Lung (tissue), 12 donors: ENCODE measurements around the gene SPTB. TPM values are rescaled to one million over a fixed set of nuclear protein-coding genes. Genes with fewer than 3 reads are reported as not detected.

ENCODE experiments used
- ATAC-seq: fragments of 200-7000 bp; cut with Tn5 transposase; one replicate; pipeline ENCODE4 v1.9.1; 2020; ENCODE audit warnings: moderate number of reproducible peaks; ENCODE audit not compliant: insufficient read depth, low FRiP score
- DNase-seq, 3 donors: peaks; one replicate each; pipeline ENCODE4 v3.0.0-alpha.2; 2013 to 2017
- H3K27ac ChIP-seq, 2 donors: one replicate each; pipeline ENCODE4 v1.5.1; 2013; ENCODE audit warnings: mild to moderate bottlenecking in 2 of 2, moderate library complexity in 2 of 2, control low read depth in 1 of 2, inconsistent platforms in 1 of 2, low read depth in 1 of 2, low read length in 1 of 2
- H3K27me3 ChIP-seq, 3 donors: one replicate each; pipeline ENCODE4 v1.5.1; 2013; ENCODE audit warnings: low read length in 2 of 3; ENCODE audit not compliant: control insufficient read depth in 3 of 3, insufficient read depth in 3 of 3
- H3K36me3 ChIP-seq, 4 donors: one replicate each; pipeline ENCODE4 v1.5.1; 2013; ENCODE audit warnings: low read length in 4 of 4, mild to moderate bottlenecking in 1 of 4, moderate library complexity in 1 of 4; ENCODE audit not compliant: control insufficient read depth in 4 of 4, insufficient read depth in 4 of 4
- H3K4me1 ChIP-seq, 5 donors: one replicate each; pipeline ENCODE4 v1.5.1; 2013; ENCODE audit warnings: low read length in 5 of 5, mild to moderate bottlenecking in 2 of 5, moderate library complexity in 1 of 5; ENCODE audit not compliant: control insufficient read depth in 5 of 5, insufficient read depth in 5 of 5
- H3K4me3 ChIP-seq: one replicate; pipeline ENCODE4 v1.5.1; 2013; ENCODE audit warnings: mild to moderate bottlenecking, control low read depth, moderate library complexity
- H3K9ac ChIP-seq, 2 donors: one replicate each; pipeline ENCODE4 v1.5.1; 2013; ENCODE audit warnings: low read length in 2 of 2, control low read depth in 1 of 2; ENCODE audit not compliant: insufficient read depth in 1 of 2
- H3K9me3 ChIP-seq, 4 donors: one replicate each; pipeline ENCODE4 v1.5.1; 2013; ENCODE audit warnings: low read length in 3 of 4, mild to moderate bottlenecking in 1 of 4, moderate library complexity in 1 of 4; ENCODE audit not compliant: control insufficient read depth in 4 of 4, insufficient read depth in 3 of 4
- WGBS, 2 donors: extraction: QIAGEN DNeasy Blood & Tissue Kit; methylation state at CpG; one replicate each; pipeline ENCODE4 v1.1.7; 2013; 5-methylcytosine and 5-hydroxymethylcytosine counted together
- polyA plus RNA-seq, 2 donors: library from polyadenylated mRNA; stranded (reverse); fragments of 200-250 nt; gene quantifications; one replicate each; pipeline ENCODE4 v1.2.1, GENCODE V29; 2013
- total RNA-seq, 2 donors: library from RNA; depleted of rRNA in 1 of 2; stranded (reverse); fragments of >200 nt in 1 of 2; gene quantifications; one replicate each; pipeline ENCODE4 v1.2.1, GENCODE V29; 2014 to 2021
- TF ChIP-seq, protein P1 (sequence below): IDR thresholded peaks from 2 replicates; pipeline ENCODE4 v1.5.1; 2012; ENCODE audit warnings: mild to moderate bottlenecking; ENCODE audit errors: control extremely low read depth, extremely low read depth
- donor health status: control.
- donor health status: control.
- donor health status: Bipolar disorder and iron deficiency.
- donor health status: healthy.
- donor health status: DM: yes; HTN: yes; CAD: no.

SPTB gene
- total and polyA plus RNA-seq, 4 donors: 1.2 to 11.5 (median 2.1) TPM

DNA sequence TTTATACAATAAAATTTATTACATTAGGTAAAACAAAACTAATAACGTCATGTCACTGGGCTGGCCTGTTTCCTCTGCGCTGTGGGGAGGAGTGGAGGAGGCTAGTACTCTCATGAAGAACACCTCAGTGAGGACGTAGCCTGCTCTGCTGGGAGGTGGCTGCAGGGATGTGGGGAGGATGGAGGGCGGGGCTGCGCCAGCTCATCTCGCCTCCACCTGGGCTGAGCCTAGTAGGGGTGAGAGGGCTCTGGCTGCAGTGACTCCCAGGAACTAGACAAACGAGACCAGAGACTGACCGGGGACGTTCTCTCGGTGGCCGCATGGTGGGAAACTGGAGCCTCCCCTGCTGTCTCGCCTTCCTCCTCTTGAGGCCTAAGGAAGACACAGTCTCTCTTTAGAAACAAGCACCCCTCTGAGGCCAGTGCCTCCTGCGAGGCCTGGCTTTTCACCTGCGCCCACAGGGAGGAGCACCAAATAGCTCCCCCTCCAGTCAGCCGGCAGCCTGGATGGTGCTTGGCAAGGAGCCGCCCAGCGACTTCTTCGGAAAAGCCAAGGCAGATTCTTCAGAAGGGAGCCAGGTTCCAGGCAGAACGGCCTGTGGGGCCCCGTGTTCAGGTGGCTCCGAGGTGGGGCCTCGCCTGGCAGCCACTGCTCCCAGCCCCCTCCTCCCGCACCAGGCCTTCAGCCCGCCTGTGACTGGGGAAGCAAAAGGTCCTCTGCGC, 113.1 kb downstream of the SPTB start:
- no peak overlapping the region for H3K4me3 ChIP-seq
- no peak overlapping the region for H3K27ac ChIP-seq
- H3K27me3 ChIP-seq: no peaks in the 10 kb centered on the region
- TF ChIP-seq, protein P1, sequence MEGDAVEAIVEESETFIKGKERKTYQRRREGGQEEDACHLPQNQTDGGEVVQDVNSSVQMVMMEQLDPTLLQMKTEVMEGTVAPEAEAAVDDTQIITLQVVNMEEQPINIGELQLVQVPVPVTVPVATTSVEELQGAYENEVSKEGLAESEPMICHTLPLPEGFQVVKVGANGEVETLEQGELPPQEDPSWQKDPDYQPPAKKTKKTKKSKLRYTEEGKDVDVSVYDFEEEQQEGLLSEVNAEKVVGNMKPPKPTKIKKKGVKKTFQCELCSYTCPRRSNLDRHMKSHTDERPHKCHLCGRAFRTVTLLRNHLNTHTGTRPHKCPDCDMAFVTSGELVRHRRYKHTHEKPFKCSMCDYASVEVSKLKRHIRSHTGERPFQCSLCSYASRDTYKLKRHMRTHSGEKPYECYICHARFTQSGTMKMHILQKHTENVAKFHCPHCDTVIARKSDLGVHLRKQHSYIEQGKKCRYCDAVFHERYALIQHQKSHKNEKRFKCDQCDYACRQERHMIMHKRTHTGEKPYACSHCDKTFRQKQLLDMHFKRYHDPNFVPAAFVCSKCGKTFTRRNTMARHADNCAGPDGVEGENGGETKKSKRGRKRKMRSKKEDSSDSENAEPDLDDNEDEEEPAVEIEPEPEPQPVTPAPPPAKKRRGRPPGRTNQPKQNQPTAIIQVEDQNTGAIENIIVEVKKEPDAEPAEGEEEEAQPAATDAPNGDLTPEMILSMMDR: no peak
- H3K4me1 ChIP-seq: peaks cover 0 to 29% (median 15%) of the 10 kb centered on the region in 5 donors
- ATAC-seq (no peak), DNase-seq (peak in 1 of 3 donors; percentile 17)
- H3K9ac ChIP-seq: no peak overlapping the region
- no peaks in the 10 kb centered on the region for H3K9me3 ChIP-seq
- peaks cover 0 to 3% (median 0%) of the 10 kb centered on the region in 4 donors for H3K36me3 ChIP-seq
- 86 to 90% methylated on average over 24 to 25 of the region's 25 CpGs for WGBS, 2 donors

DNA sequence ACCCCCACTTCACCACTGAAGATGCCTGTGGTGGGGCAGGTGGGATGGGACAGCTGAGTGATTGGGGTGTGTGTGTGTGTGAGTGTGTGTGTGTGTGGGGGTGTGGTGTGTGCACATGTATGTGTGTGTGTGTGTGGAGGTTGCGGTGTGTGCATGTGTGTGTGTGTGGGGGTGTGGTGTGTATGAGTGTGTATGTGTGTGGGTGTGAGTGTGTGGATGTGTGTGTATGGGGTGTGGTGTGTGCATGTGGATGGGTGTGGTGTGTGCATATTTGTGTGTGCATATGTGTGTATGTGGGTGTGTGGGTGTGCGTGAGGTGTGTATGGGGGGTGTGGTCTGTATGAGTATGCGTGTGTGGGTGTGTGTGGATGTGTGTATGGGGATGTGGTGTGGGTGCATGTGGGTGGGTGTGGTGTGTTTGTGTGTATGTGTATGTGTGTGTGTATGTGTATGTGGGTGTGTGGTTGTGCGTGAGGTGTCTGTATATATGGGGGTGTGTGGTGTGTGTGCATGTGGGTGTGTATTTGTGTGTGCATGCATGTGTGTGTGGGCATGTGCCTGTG, 113.9 kb downstream of the SPTB start:
- TF ChIP-seq, protein P1: no peak
- no peak overlapping the region for H3K4me3 ChIP-seq
- DNase-seq (no peak), ATAC-seq (no peak)
- H3K36me3 ChIP-seq: peaks cover 0 to 3% (median 0%) of the 10 kb centered on the region in 4 donors
- no peaks in the 10 kb centered on the region for H3K9me3 ChIP-seq
- 94 to 97% methylated on average over 4 of the region's 4 CpGs for WGBS, 2 donors
- H3K9ac ChIP-seq: no peak overlapping the region
- H3K4me1 ChIP-seq: peaks cover 6 to 37% (median 23%) of the 10 kb centered on the region in 5 donors
- H3K27me3 ChIP-seq: no peaks in the 10 kb centered on the region
- H3K27ac ChIP-seq: no peak overlapping the region

DNA sequence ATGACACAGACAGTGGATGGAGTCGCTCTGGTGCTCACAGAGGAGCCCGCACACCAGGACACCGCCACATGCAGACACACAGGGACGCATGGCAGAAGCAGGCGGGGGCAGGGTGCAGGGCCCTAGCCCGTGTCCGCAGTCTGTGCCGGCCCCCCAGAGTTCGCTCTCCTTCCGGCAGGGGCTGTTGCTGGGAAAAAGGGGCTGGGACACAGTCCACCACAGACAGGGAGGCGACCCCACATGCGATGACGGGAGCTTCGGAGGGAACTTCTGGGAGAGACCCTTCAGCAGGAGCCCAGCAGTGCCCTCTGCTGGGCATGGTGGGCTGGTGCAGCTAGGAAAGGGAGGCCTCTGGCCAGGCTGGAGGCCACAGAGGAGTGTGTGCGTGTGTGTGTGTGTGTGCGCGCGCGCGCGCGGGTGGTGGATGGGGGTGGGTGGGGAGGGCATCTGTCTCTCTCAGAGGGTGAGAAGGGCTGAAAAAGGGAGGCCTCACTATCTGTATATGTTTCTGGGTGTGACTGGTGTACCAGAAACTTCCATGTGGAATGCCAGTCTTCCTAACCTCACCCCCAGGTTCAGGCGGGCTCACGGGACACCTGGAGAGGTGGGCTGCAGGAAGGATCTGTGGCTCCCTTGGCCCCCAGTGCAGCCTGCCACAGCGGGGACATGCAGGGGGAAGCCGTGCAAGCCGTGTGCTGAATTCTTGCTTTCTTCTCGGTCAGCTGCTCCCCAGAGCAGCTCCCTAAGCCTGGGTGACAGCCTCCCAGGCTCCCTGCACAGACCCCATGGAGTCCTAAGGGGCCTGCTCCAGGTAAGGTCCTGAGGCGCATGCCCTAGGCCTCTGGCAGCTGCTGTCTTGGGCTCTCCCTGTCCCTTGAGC, 114.8 kb downstream of the SPTB start:
- peaks cover 6 to 40% (median 24%) of the 10 kb centered on the region in 5 donors for H3K4me1 ChIP-seq
- no peak overlapping the region for H3K9ac ChIP-seq
- H3K27me3 ChIP-seq: no peaks in the 10 kb centered on the region

More for the DNA sequence above, 114.8 kb downstream of the SPTB start:
- TF ChIP-seq, protein P1: peak; percentile 73
- Histone ChIP-seq H3K4me3 (no peak overlapping the region), H3K9me3 (no peaks in the 10 kb centered on the region), H3K27ac (no peak overlapping the region), H3K36me3 (no peaks in the 10 kb centered on the region)
- ATAC-seq: peak; percentile 55
- 28 to 29% methylated on average over 29 of the region's 29 CpGs for WGBS, 2 donors
- DNase-seq: peak; percentile 89 to 91 (median 90)
